ENCODE measurements around the gene CTTN. TPM values are rescaled to one million over a fixed set of nuclear protein-coding genes. Genes with fewer than 3 reads are reported as not detected.

CTTN gene
- total RNA-seq, 1 donor from 2014 or later = 458 TPM

DNA sequence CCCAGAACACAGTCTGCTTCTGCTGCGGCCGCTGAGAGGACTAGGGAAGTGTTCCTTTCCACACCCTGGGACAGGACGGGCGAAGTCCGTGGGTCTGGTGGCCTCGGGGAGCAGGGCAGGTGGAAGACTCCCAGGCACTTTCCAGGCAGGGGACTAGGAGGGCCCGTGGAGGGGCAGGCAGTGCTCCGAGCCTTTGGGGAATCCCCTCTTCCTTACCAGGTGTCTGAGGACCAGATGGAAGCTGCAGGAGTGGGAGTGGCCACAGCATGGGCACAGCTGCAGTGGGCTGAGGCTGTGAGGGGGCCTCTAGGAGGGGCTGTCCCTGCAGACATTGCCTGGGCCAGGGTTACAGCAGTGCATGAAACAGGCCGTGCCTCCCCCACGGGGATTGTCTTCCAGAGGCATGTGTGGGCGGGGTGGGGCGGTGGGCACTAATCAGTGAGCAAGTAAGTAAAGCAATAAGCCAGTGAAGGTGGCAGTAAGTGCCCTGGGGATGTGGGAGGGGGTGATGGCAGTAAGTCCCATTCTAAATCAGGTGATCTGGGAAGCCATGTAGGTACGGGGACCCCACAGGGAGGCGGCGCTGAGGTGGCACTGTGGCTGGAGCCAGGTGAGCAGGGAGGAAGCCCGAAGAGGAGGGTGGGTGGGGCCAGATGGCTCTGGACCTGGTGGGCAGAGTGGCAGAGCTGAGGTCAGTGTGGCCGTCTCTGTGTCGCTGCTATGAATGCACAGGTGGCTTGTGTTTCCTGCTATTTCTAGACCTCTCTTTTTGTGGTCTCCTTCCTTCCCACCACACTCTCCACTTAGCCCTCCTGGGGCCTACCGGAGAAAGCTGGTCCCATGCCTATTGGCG is 66.4 kb downstream of the CTTN start:
- TF ChIP-seq, protein P1, sequence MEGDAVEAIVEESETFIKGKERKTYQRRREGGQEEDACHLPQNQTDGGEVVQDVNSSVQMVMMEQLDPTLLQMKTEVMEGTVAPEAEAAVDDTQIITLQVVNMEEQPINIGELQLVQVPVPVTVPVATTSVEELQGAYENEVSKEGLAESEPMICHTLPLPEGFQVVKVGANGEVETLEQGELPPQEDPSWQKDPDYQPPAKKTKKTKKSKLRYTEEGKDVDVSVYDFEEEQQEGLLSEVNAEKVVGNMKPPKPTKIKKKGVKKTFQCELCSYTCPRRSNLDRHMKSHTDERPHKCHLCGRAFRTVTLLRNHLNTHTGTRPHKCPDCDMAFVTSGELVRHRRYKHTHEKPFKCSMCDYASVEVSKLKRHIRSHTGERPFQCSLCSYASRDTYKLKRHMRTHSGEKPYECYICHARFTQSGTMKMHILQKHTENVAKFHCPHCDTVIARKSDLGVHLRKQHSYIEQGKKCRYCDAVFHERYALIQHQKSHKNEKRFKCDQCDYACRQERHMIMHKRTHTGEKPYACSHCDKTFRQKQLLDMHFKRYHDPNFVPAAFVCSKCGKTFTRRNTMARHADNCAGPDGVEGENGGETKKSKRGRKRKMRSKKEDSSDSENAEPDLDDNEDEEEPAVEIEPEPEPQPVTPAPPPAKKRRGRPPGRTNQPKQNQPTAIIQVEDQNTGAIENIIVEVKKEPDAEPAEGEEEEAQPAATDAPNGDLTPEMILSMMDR (IDR thresholded peaks at IDR 0.05; ENCODE audit: unreplicated experiment) = no peak
- Mint-ChIP-seq H3K4me1 (ENCODE audit: unreplicated experiment) (no peaks in the 10 kb centered on the region), H3K4me3 (ENCODE audit: unreplicated experiment) (no peak overlapping the region), H3K9me3 (ENCODE audit: unreplicated experiment) (no peaks in the 10 kb centered on the region), H3K36me3 (ENCODE audit: low read depth, unreplicated experiment) (peaks cover 3% of the 10 kb centered on the region), H3K27ac (ENCODE audit: unreplicated experiment) (no peak overlapping the region), H3K27me3 (ENCODE audit: unreplicated experiment) (peaks cover 5% of the 10 kb centered on the region)
- DNase-seq (ENCODE audit: low spot score) = no peak

DNA sequence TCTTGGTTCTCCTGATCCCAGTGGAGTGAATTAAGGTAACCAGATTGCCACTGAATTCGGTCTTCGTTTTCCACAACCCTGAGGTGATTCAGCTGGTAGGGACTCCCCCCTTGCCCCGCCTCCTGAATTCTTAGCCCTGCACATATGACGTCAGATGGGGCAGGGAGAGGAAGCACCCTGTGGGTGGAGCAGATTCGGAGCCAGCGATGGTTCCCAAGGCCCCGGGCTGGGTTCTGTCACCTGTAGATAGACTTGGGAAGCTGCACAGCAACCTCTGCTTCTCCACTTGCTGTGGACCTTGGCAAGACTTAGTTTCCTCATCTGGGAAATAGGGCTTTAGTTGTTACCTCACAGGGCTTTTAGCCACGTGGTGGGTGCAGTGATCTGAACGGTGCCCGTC is 67.8 kb downstream of the CTTN start:
- Mint-ChIP-seq H3K27ac (ENCODE audit: unreplicated experiment) (no peak overlapping the region), H3K9me3 (ENCODE audit: unreplicated experiment) (no peaks in the 10 kb centered on the region), H3K4me3 (ENCODE audit: unreplicated experiment) (no peak overlapping the region), H3K27me3 (ENCODE audit: unreplicated experiment) (peaks cover 5% of the 10 kb centered on the region), H3K36me3 (ENCODE audit: low read depth, unreplicated experiment) (peaks cover 3% of the 10 kb centered on the region), H3K4me1 (ENCODE audit: unreplicated experiment) (no peaks in the 10 kb centered on the region)
- TF ChIP-seq, protein P1 (IDR thresholded peaks at IDR 0.05; ENCODE audit: unreplicated experiment) = no peak
- DNase-seq (ENCODE audit: low spot score) = no peak

DNA sequence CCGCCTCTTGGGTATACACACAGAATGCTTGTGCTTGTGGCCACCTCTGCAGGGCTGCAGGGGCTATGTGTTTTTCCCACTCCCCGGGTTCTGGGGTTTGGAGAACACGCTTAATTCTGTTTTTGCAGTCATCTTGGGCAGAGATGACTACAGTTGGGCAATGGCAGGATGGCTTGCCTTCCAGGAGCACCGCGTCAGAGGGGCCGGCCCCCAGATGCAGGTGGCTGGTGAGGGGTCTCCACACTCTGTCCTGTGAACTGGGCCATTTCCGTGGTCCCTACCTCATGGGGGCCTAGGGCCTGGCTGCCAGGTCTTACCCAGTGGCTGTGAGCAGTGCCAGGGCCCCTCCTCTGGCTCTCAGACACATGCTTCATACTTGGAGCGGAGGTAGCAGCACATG is 68.3 kb downstream of the CTTN start:
- no peak for DNase-seq (ENCODE audit: low spot score)
- TF ChIP-seq, protein P1 (IDR thresholded peaks at IDR 0.05; ENCODE audit: unreplicated experiment) = no peak
- no peaks in the 10 kb centered on the region for H3K9me3 Mint-ChIP-seq (ENCODE audit: unreplicated experiment)
- H3K27me3 Mint-ChIP-seq (ENCODE audit: unreplicated experiment) = peaks cover 5% of the 10 kb centered on the region
- no peak overlapping the region for H3K4me3 Mint-ChIP-seq (ENCODE audit: unreplicated experiment)
- no peaks in the 10 kb centered on the region for H3K4me1 Mint-ChIP-seq (ENCODE audit: unreplicated experiment)
- no peaks in the 10 kb centered on the region for H3K36me3 Mint-ChIP-seq (ENCODE audit: low read depth, unreplicated experiment)
- H3K27ac Mint-ChIP-seq (ENCODE audit: unreplicated experiment) = no peak overlapping the region

DNA sequence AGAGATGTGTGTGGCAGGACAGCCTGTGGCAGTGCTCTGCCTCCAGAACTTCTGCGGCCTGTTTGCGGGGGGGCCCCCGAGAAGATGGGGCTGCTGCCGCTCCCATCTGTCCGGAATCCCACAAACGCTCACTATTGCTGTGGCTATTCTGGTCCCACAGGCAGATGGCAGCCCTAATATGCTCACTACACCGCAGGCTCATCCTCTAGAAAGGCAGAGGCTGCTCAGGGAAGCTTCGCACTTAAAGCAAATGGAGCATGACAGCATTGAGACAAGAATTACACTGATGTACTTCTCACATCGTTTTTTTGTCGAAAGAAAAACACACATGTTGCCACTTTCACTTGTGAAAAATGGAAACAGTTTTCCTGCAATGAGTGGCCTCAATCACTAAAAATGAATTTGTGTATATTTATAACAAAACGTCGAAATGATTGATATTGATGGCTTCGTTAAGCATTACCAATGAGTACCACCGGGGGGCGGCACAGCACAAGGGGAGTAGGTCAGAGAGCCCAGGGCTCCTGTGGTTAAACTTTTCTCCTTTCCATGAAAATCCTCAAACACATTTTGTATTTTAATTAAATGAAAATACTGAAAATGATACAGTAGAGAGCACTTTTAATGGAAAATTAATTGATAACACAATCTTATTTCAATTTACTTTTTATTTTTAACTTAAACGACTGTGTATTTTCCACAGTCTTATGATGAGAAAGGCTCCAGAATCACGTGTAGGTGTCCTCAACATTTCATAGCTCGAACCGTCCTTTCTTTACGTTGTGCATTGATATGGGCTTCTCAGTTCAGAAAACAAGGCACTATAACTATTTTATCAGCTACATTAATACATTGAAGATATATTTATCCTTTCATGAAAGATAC is 69.1 kb downstream of the CTTN start:
- peak; percentile 76 for DNase-seq (ENCODE audit: low spot score)
- H3K4me3 Mint-ChIP-seq (ENCODE audit: unreplicated experiment) = no peak overlapping the region

More for the DNA sequence above, 69.1 kb downstream of the CTTN start:
- Mint-ChIP-seq H3K9me3 (ENCODE audit: unreplicated experiment) (no peaks in the 10 kb centered on the region), H3K27ac (ENCODE audit: unreplicated experiment) (no peak overlapping the region), H3K4me1 (ENCODE audit: unreplicated experiment) (no peaks in the 10 kb centered on the region), H3K27me3 (ENCODE audit: unreplicated experiment) (peaks cover 5% of the 10 kb centered on the region), H3K36me3 (ENCODE audit: low read depth, unreplicated experiment) (no peaks in the 10 kb centered on the region)
- TF ChIP-seq, protein P1 (IDR thresholded peaks at IDR 0.05; ENCODE audit: unreplicated experiment) = peak; percentile 92

All from endothelial cell (in vitro differentiated cells).